CD4-positive, CD25-positive, alpha-beta regulatory T cell (primary cell): ENCODE data around the gene NEURL1B. TPM values are rescaled to one million over a fixed set of nuclear protein-coding genes. Genes with fewer than 3 reads are reported as not detected.
"Not testable (repeated sequence)": the region's sequence is repeated elsewhere in the genome, so short reads cannot be mapped to it uniquely, and the experiment has no call there.

Source experiments
- ATAC-seq, 2 donors: fragments of 150-1000 bp; cut with Tn5 transposase; one replicate each; pipeline ENCODE4 v1.10.0; 2021; ENCODE audit warnings: low read depth in 2 of 2, moderate number of reproducible peaks in 2 of 2, moderate library complexity in 1 of 2
- DNase-seq, 3 donors: peaks; one replicate each; pipeline versions ENCODE4 v3.0.0 to v3.0.0-alpha.2; 2012 to 2022; ENCODE audit warnings: mixed read lengths in 1 of 3
- H3K27ac ChIP-seq: one replicate; pipeline ENCODE4 v1.7.0; 2013; ENCODE audit warnings: mild to moderate bottlenecking, low read length; ENCODE audit not compliant: insufficient read depth, poor library complexity, severe bottlenecking
- H3K27me3 ChIP-seq: one replicate; pipeline ENCODE4 v1.7.0; 2013; ENCODE audit warnings: low read length; ENCODE audit not compliant: control insufficient read depth, insufficient read depth
- H3K36me3 ChIP-seq: one replicate; pipeline ENCODE4 v1.7.0; 2013; ENCODE audit warnings: mild to moderate bottlenecking, low read length, moderate library complexity; ENCODE audit not compliant: control insufficient read depth, insufficient read depth
- H3K4me1 ChIP-seq: 2 replicates; pipeline ENCODE4 v1.7.0; 2013; ENCODE audit warnings: mild to moderate bottlenecking, low read length; ENCODE audit not compliant: insufficient read depth, control insufficient read depth, poor library complexity, severe bottlenecking
- H3K4me3 ChIP-seq: one replicate; pipeline ENCODE4 v1.7.0; 2013; ENCODE audit warnings: low read depth, mild to moderate bottlenecking, low read length, moderate library complexity
- H3K9me3 ChIP-seq, 2 experiments: 1 replicate in 1 of 2; 2 replicates in 1 of 2; pipeline ENCODE4 v1.7.0; 2013; ENCODE audit warnings: low read length in 2 of 2, mild to moderate bottlenecking in 1 of 2, moderate library complexity in 1 of 2; ENCODE audit not compliant: control insufficient read depth in 2 of 2
- H3K27ac Mint-ChIP-seq, 3 donors: one replicate each; pipeline ENCODE4 v1.8.0; 2020 to 2022; ENCODE audit warnings: mild to moderate bottlenecking in 3 of 3, mixed read lengths in 3 of 3, moderate library complexity in 2 of 3
- H3K27me3 Mint-ChIP-seq: one replicate; pipeline ENCODE4 v1.8.0; 2022; ENCODE audit warnings: mild to moderate bottlenecking, mixed read lengths
- H3K36me3 Mint-ChIP-seq: one replicate; pipeline ENCODE4 v1.8.0; 2020; ENCODE audit warnings: mixed read lengths
- H3K4me1 Mint-ChIP-seq, 4 donors: one replicate each; pipeline ENCODE4 v1.8.0; 2020 to 2022; ENCODE audit warnings: mixed read lengths in 4 of 4, mild to moderate bottlenecking in 1 of 4
- H3K4me3 Mint-ChIP-seq, 4 donors: one replicate each; pipeline ENCODE4 v1.8.0; 2020 to 2022; ENCODE audit warnings: mild to moderate bottlenecking in 4 of 4, mixed read lengths in 4 of 4, moderate library complexity in 3 of 4
- H3K9me3 Mint-ChIP-seq, 7 donors: one replicate each; pipeline ENCODE4 v1.8.0; 2020 to 2022; ENCODE audit warnings: mixed read lengths in 7 of 7, mild to moderate bottlenecking in 3 of 7, moderate library complexity in 2 of 7
- polyA plus RNA-seq, 4 donors: library from polyadenylated mRNA; unstranded; fragments of 300-500 nt; fragmentation: Illumina TruSeq; gene quantifications; one replicate each; pipeline ENCODE4 v1.2.3, GENCODE V29; 2021
- total RNA-seq: library from RNA; stranded (reverse); gene quantifications from one replicate; pipeline ENCODE4 v1.2.3, GENCODE V29; 2022

NEURL1B gene
- total and polyA plus RNA-seq, 5 donors from 2014 or later, result 0.22 TPM; not detected in 4

- Mint-ChIP-seq H3K4me1 (peaks cover 0 to 6% (median 3%) of the 10 kb centered on the region in 4 donors), H3K27me3 (peaks cover 41% of the 10 kb centered on the region), H3K36me3 (no peaks in the 10 kb centered on the region), H3K4me3 (peak overlapping the region in 1 of 4 donors; percentile 2), H3K9me3 (peaks cover 0 to 1% (median 0%) of the 10 kb centered on the region in 7 donors), H3K27ac (no peak overlapping the region)
- H3K27ac ChIP-seq, result no peak overlapping the region
- no peaks in the 10 kb centered on the region for H3K4me1 ChIP-seq
- DNase-seq, result no peak
- H3K9me3 ChIP-seq, result no peaks in the 10 kb centered on the region
- H3K36me3 ChIP-seq, result no peaks in the 10 kb centered on the region
- H3K27me3 ChIP-seq, result peaks cover 9% of the 10 kb centered on the region
- no peak overlapping the region for H3K4me3 ChIP-seq
- ATAC-seq, result no peak
Measured at GRCh38 chr5:172705576-172706084, 64.6 kb downstream of the NEURL1B start.

DNA sequence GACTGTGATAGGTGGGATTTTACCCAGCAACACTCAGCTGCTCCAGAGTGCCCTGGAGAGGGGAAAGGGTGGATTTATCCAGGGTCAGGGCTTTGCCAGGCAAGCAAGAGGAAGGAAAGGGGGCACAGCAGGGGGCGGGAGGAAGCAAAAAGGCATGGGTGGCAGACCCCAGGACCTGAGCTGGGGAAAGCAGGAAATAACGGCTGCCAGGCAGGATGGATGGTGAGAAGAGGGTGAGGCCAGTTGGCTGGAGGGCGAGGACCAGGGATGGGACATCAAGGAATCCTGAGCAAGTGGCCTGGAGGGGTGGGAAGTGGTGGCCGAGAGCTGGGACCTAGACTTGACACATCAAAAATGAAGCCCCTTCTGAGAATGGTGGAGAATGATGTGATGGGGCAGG lies 65.7 kb downstream of the NEURL1B start:
- Mint-ChIP-seq H3K27ac (no peak overlapping the region), H3K9me3 (peaks cover 0 to 1% (median 0%) of the 10 kb centered on the region in 7 donors), H3K4me3 (no peak overlapping the region), H3K4me1 (no peaks in the 10 kb centered on the region), H3K27me3 (peaks cover 33% of the 10 kb centered on the region), H3K36me3 (no peaks in the 10 kb centered on the region)
- ATAC-seq (no peak), DNase-seq (no peak)
- Histone ChIP-seq H3K36me3 (no peaks in the 10 kb centered on the region), H3K9me3 (no peaks in the 10 kb centered on the region), H3K27me3 (peaks cover 5% of the 10 kb centered on the region), H3K27ac (no peak overlapping the region), H3K4me1 (no peaks in the 10 kb centered on the region), H3K4me3 (no peak overlapping the region)

DNA sequence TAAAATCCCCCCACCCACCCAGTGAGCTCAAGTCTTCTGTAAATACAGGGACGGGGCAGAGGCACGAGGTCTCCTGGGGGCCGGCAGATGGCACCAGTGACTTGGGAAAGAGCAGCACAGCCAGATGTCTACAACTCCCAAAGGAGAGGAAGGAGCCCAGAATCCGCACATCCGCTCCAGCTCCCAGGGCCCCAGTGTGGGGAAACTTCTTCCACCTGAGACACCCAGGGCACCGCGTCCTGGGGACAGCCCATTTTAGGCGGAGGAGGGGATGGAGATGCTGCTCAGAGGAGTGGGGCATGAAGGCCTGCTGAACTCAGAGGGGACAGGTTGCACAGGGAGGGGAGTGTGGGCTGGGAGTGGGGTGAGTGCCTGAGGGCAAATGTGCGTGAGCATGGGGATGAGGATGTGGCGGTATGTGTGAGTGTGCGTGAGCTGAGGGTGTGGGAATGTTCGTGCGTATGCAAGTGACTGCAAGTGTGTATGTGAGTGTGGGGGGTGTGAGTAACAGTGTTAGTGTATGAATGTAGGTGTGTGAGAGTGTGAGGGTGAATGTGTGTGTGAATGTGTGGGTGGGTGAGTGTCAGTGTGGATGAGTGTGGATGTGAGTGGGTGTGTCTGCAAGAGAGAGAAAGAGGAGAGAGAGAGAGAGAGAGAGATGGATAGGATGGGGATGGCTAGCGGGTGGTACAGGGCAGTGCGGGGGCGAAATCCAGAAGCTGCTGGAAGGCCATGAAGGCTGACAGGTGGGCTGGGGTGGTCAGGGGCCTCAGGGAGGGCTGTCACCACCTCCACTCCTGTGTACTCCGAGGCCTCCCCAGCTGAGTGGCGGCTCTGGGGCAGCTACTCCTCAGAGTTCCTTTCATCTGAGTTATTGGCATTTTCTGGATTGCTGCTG lies 66.5 kb downstream of the NEURL1B start:
- H3K9me3 ChIP-seq, result no peaks in the 10 kb centered on the region
- H3K27ac Mint-ChIP-seq, result no peak overlapping the region

DNA sequence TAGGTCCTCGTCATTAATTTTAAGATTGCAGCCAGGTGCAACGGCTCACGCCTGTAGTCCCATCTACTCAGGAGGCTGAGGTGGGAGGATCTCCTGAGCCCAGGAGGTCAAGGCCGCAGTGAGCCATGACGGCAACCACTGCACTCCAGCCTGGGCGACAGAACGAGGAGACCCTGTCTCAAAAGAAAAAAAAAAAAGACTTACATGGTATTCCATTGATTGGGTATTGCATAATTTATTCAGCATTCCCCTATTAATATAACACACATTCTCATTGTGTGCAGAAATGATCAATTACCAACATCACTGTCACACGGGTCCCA lies 67.1 kb downstream of the NEURL1B start:
- Mint-ChIP-seq H3K4me1 (peaks cover 0 to 5% (median 0%) of the 10 kb centered on the region in 4 donors), H3K9me3 (peaks cover 0 to 1% (median 0%) of the 10 kb centered on the region in 7 donors), H3K27me3 (peaks cover 22% of the 10 kb centered on the region), H3K27ac (no peak overlapping the region), H3K4me3 (no peak overlapping the region), H3K36me3 (no peaks in the 10 kb centered on the region)
- Histone ChIP-seq H3K27me3 (peaks cover 5% of the 10 kb centered on the region), H3K27ac (no peak overlapping the region), H3K4me3 (no peak overlapping the region), H3K9me3 (no peaks in the 10 kb centered on the region), H3K36me3 (no peaks in the 10 kb centered on the region), H3K4me1 (peaks cover 3% of the 10 kb centered on the region)
- DNase-seq (no peak), ATAC-seq (no peak)

More for the DNA sequence above, 66.5 kb downstream of the NEURL1B start:
- Mint-ChIP-seq H3K4me3 (peak overlapping the region in 1 of 4 donors; percentile 81), H3K9me3 (peaks cover 0 to 1% (median 0%) of the 10 kb centered on the region in 7 donors), H3K27me3 (peaks cover 28% of the 10 kb centered on the region), H3K36me3 (no peaks in the 10 kb centered on the region), H3K4me1 (no peaks in the 10 kb centered on the region)
- H3K27ac ChIP-seq, result no peak overlapping the region
- ATAC-seq, result no peak
- H3K4me1 ChIP-seq, result no peaks in the 10 kb centered on the region
- DNase-seq, result no peak
- H3K4me3 ChIP-seq, result no peak overlapping the region
- H3K36me3 ChIP-seq, result no peaks in the 10 kb centered on the region
- H3K27me3 ChIP-seq, result peaks cover 5% of the 10 kb centered on the region

DNA sequence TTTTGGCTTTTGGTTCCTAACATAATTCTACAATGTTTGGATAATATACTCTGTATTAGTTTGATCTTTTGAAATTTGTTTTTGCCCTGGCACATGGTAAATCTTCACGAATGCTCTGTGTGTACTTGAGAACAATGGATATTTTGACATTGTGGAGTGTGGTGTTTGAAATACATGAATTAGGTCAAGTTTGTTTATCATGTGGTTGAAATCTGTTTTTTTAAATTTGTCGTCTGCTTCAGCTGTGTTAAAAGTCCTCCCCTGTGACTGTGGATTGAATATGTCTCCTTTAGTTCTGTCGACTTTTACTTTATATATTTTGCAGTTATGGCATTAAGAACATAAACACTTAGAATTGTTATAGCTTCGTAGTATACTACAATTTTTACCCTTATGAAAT lies 69.6 kb downstream of the NEURL1B start:
- DNase-seq, result no peak
- H3K9me3 Mint-ChIP-seq, result peaks cover 0 to 1% (median 0%) of the 10 kb centered on the region in 7 donors

GRCh38 chr5:172711321-172711861 lies 70.3 kb downstream of the NEURL1B start:
- not testable (repeated sequence) for H3K4me1 Mint-ChIP-seq, H3K4me1 ChIP-seq, H3K27me3 ChIP-seq, H3K4me3 ChIP-seq, H3K9me3 ChIP-seq, H3K36me3 ChIP-seq, H3K27me3 Mint-ChIP-seq, H3K27ac ChIP-seq, H3K36me3 Mint-ChIP-seq, DNase-seq, H3K4me3 Mint-ChIP-seq, ATAC-seq, H3K9me3 Mint-ChIP-seq
- peak overlapping the region in 1 of 3 donors; percentile 28 for H3K27ac Mint-ChIP-seq

More for the DNA sequence above, 69.6 kb downstream of the NEURL1B start:
- Histone ChIP-seq H3K27me3 (peaks cover 2% of the 10 kb centered on the region), H3K27ac (no peak overlapping the region), H3K4me1 (peaks cover 5% of the 10 kb centered on the region), H3K36me3 (no peaks in the 10 kb centered on the region), H3K4me3 (no peak overlapping the region), H3K9me3 (no peaks in the 10 kb centered on the region)
- Mint-ChIP-seq H3K27me3 (peaks cover 13% of the 10 kb centered on the region), H3K4me1 (peaks cover 0 to 6% (median 0%) of the 10 kb centered on the region in 4 donors), H3K27ac (no peak overlapping the region), H3K4me3 (no peak overlapping the region), H3K36me3 (no peaks in the 10 kb centered on the region)
- ATAC-seq, result no peak

GRCh38 chr5:172712610-172713009 lies 71.5 kb downstream of the NEURL1B start:
- Mint-ChIP-seq H3K4me3 (no peak overlapping the region), H3K9me3 (no peaks in the 10 kb centered on the region), H3K27ac (peak overlapping the region in 1 of 3 donors; percentile 52), H3K4me1 (peaks cover 0 to 12% (median 3%) of the 10 kb centered on the region in 4 donors), H3K27me3 (peaks cover 8% of the 10 kb centered on the region), H3K36me3 (no peaks in the 10 kb centered on the region)
- no peaks in the 10 kb centered on the region for H3K9me3 ChIP-seq
- DNase-seq (no peak), ATAC-seq (no peak)
- peaks cover 5% of the 10 kb centered on the region for H3K4me1 ChIP-seq
- H3K27ac ChIP-seq, result no peak overlapping the region
- no peaks in the 10 kb centered on the region for H3K36me3 ChIP-seq
- no peaks in the 10 kb centered on the region for H3K27me3 ChIP-seq
- H3K4me3 ChIP-seq, result no peak overlapping the region
